Neutrophil (primary cell): Measurements from ENCODE around the gene HMX1.

ENCODE experiments used
- H3K27ac ChIP-seq: fragments of 200-600 bp; sonication (generic); 2 replicates; pipeline ENCODE4 v1.5.1; 2016; ENCODE audit warnings: mild to moderate bottlenecking, moderate library complexity
- H3K27me3 ChIP-seq: fragments of 200-600 bp; sonication (generic); 2 replicates; pipeline ENCODE4 v1.6.0; 2016; ENCODE audit warnings: mild to moderate bottlenecking
- H3K36me3 ChIP-seq: fragments of 200-600 bp; sonication (generic); 2 replicates; pipeline ENCODE4 v1.5.1; 2017
- H3K4me1 ChIP-seq, 2 experiments: fragments of 200-600 bp in 1 of 2; sonication (generic) in 1 of 2; 1 replicate in 1 of 2; 2 replicates in 1 of 2; pipeline versions ENCODE4 v1.5.1 to v1.6.1; 2013 to 2016; ENCODE audit warnings: low read depth in 1 of 2, low read length in 1 of 2, mild to moderate bottlenecking in 1 of 2, moderate library complexity in 1 of 2; ENCODE audit not compliant: control insufficient read depth in 1 of 2, insufficient read depth in 1 of 2
- H3K4me3 ChIP-seq, 2 experiments: fragments of 200-600 bp in 1 of 2; sonication (generic) in 1 of 2; 1 replicate in 1 of 2; 2 replicates in 1 of 2; pipeline ENCODE4 v1.5.1; 2013 to 2016; ENCODE audit warnings: low read depth in 1 of 2, low read length in 1 of 2, mild to moderate bottlenecking in 1 of 2, moderate library complexity in 1 of 2
- H3K9me3 ChIP-seq: fragments of 200-600 bp; sonication (generic); 2 replicates; pipeline ENCODE4 v1.5.1; 2016
- TF ChIP-seq, protein P1 (sequence below): fragments of 200-600 bp; sonication (generic); IDR thresholded peaks from 2 replicates; pipeline ENCODE4 v1.5.1; 2016; ENCODE audit warnings: antibody characterized with exemption

HMX1 gene

DNA sequence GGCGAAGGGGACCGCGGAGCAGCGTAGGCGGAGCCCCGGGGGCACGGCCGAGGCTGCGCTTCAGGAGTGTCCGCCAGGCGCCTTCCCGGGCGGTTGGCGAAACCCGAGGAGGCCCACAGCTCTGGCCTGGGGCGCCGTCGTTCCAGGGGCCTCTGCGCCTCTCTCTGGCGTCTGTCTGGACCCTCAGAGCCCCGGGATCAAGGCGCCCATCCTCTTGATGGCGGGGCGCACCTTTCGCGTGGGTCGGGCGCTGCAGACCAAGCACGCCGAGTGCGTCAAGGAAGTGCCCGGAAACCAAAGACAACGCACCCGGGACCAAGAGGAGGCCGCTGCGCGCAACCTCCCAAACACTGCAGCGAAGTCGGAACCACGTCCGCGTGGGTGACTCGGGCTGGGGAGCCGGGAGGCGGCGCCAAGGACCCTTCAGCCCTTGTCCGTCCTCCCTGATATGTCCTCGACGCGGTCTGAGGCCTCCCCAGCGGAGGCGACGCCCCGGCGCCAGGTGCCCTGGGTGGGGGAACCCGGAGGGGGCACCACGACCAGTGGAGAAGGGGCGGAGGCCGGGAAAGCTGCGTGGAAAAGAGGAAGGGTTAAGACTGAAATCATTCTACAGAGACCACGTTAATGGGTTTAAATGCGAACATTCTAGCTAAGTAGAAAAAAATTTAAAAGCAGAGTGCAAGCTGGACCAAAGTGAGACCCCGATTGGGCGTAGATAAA is 9.9 kb downstream of the HMX1 start:
- no peak overlapping the region for H3K4me3 ChIP-seq
- H3K27me3 ChIP-seq: peaks cover 100% of the 10 kb centered on the region
- H3K9me3 ChIP-seq: no peaks in the 10 kb centered on the region

GRCh38 chr4:8860892-8861575 is 10.6 kb downstream of the HMX1 start:
- no peaks in the 10 kb centered on the region for H3K9me3 ChIP-seq
- H3K4me1 ChIP-seq: peaks cover 18 to 23% of the 10 kb centered on the region in 2 experiments
- no peaks in the 10 kb centered on the region for H3K36me3 ChIP-seq
- TF ChIP-seq, protein P1, sequence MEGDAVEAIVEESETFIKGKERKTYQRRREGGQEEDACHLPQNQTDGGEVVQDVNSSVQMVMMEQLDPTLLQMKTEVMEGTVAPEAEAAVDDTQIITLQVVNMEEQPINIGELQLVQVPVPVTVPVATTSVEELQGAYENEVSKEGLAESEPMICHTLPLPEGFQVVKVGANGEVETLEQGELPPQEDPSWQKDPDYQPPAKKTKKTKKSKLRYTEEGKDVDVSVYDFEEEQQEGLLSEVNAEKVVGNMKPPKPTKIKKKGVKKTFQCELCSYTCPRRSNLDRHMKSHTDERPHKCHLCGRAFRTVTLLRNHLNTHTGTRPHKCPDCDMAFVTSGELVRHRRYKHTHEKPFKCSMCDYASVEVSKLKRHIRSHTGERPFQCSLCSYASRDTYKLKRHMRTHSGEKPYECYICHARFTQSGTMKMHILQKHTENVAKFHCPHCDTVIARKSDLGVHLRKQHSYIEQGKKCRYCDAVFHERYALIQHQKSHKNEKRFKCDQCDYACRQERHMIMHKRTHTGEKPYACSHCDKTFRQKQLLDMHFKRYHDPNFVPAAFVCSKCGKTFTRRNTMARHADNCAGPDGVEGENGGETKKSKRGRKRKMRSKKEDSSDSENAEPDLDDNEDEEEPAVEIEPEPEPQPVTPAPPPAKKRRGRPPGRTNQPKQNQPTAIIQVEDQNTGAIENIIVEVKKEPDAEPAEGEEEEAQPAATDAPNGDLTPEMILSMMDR: no peak
- no peak overlapping the region for H3K27ac ChIP-seq
- H3K27me3 ChIP-seq: peaks cover 100% of the 10 kb centered on the region
- H3K4me3 ChIP-seq: no peak overlapping the region

More for the DNA sequence above, 9.9 kb downstream of the HMX1 start:
- Histone ChIP-seq H3K27ac (no peak overlapping the region), H3K36me3 (no peaks in the 10 kb centered on the region), H3K4me1 (peaks cover 15 to 19% of the 10 kb centered on the region in 2 experiments)
- TF ChIP-seq, protein P1: no peak

DNA sequence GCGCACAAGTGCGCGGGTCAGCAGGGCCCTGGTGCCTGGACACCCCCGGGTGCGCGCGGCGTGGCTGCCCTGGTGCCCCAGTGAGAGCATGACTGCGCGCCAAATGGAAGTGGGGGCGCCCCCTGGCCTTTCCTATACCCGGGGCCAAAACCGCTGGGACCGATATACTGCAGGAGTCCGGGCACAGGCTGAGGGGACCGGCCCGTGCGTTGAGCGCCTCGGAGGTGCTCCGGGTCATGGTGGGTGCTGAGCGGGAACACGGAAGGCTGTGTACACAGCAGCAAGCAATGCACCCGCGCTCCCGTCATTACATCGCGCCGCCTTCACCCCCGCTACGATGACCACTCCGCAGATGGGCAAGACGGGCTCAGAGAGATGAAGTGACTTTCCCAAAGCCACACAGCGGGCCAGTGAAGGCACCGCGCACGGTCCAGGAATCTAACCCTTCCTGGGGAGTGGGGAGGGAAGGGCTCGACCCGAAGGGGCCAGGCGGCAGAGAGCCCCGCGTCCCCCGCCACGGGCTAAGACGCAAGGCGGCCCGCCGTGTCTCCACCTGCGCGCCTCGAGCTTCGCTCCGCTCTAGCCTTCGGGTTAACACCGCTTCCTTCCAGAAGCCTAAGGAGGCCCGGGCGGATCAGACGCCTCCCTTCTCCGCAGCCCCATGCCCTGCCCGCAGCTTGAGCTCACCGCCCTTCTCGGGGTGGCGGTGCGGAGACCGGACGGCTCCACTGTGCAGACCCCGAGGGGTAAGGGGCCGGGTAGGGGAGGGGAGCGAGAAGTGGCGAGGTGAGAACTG is 11.3 kb downstream of the HMX1 start:
- no peak overlapping the region for H3K27ac ChIP-seq
- peaks cover 100% of the 10 kb centered on the region for H3K27me3 ChIP-seq
- H3K4me1 ChIP-seq: peaks cover 18 to 23% of the 10 kb centered on the region in 2 experiments
- no peak overlapping the region for H3K4me3 ChIP-seq
- no peaks in the 10 kb centered on the region for H3K36me3 ChIP-seq
- no peaks in the 10 kb centered on the region for H3K9me3 ChIP-seq
- TF ChIP-seq, protein P1: no peak

DNA sequence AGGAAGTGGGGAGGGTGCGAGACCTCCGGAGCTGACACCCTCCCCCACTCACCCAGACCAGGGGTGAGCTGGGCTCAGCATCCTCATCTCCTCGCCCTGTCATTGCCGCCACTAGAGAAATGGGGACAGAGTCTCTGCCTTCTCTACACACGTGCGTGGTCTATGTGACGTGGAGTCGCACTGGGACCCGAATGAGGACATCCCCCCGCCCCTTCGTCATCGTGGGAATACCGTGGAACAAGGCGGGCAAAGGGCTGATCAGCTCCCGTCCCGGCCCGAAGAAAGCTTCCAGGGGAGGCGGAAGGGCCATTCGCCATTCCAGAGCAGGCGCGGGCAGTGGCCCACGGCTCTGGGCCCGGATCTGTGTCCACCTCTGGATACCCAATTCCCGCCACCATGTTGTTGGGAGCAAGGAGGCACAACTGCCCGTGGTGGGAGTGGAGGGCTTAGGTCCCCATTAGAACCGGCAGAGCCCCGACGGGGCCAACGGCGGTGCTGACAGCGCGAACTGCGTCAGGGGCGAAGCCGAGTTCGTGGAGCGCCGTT is 12.0 kb downstream of the HMX1 start:
- TF ChIP-seq, protein P1: no peak
- H3K27ac ChIP-seq: no peak overlapping the region
- no peaks in the 10 kb centered on the region for H3K9me3 ChIP-seq
- H3K36me3 ChIP-seq: no peaks in the 10 kb centered on the region
- peaks cover 100% of the 10 kb centered on the region for H3K27me3 ChIP-seq
- H3K4me1 ChIP-seq: peaks cover 18 to 23% of the 10 kb centered on the region in 2 experiments
- no peak overlapping the region for H3K4me3 ChIP-seq

DNA sequence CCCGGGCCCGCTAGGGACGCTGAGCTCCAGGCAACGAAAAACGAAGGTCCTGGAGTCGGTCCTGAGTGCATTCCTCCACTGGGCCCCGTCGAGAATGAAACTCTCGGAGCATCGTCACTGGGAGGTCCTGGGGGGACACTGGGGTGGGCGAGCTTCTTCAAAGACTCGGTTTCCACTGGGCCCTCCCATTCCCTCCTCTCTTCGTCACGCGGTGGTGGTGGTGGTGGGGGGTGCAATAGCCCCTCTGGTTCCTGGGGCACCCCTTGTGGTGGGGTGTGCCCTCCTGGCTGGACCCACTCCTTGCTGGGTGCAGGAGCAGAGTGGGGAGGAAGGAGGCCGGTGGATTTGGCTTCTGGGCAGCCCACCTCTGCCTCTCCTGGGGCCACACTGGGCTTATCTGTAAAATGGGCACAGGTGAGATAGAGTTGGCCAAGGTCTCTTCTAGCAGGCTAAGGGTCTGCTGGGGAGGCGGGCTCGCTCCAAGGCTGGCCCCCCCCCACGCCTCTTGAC is 12.9 kb downstream of the HMX1 start:
- H3K4me1 ChIP-seq: peaks cover 18 to 23% of the 10 kb centered on the region in 2 experiments
- TF ChIP-seq, protein P1: no peak
- no peak overlapping the region for H3K27ac ChIP-seq
- H3K4me3 ChIP-seq: no peak overlapping the region
- peaks cover 100% of the 10 kb centered on the region for H3K27me3 ChIP-seq
- no peaks in the 10 kb centered on the region for H3K36me3 ChIP-seq
- no peaks in the 10 kb centered on the region for H3K9me3 ChIP-seq
